K562 (cell line): Measurements from ENCODE around the gene USP32. TPM values are rescaled to one million over a fixed set of nuclear protein-coding genes. Genes with fewer than 3 reads are reported as not detected.

Experiments used
- BCOR ChIP-seq: fragments of 450-650 bp; IDR thresholded peaks from 2 replicates; pipeline ENCODE4 v1.6.1; 2016
- CC2D1A ChIP-seq: fragments of 450-650 bp; IDR thresholded peaks from 2 replicates; pipeline ENCODE4 v1.6.1; 2017; ENCODE audit warnings: mild to moderate bottlenecking
- CHD4 ChIP-seq: fragments of 200-600 bp; sonication (generic); IDR thresholded peaks from 3 replicates; pipeline ENCODE4 v1.6.1; 2012; ENCODE audit warnings: low read depth, mild to moderate bottlenecking, mixed read lengths, low read length, inconsistent platforms; ENCODE audit not compliant: insufficient read depth, insufficient replicate concordance, poor library complexity, severe bottlenecking
- ELK3 ChIP-seq: fragments of 450-650 bp; formaldehyde crosslinking; IDR thresholded peaks from 2 replicates; pipeline ENCODE4 v1.4.0; 2020; ENCODE audit warnings: mild to moderate bottlenecking
- FOXA3 ChIP-seq, 2 experiments: fragments of 450-650 bp in 1 of 2; sonication (generic) in 1 of 2; formaldehyde crosslinking; IDR thresholded peaks in 1 of 2; conservative IDR thresholded peaks in 1 of 2; 2 replicates each; pipeline versions ENCODE4 v1.4.0 to v1.8.0; 2020 to 2022; ENCODE audit warnings: mild to moderate bottlenecking in 2 of 2, missing genetic modification reagents in 1 of 2
- FOXK1 ChIP-seq: sonication (generic); formaldehyde crosslinking; IDR thresholded peaks from 2 replicates; pipeline ENCODE4 v1.8.0; 2022; ENCODE audit warnings: missing genetic modification reagents, mild to moderate bottlenecking, borderline replicate concordance
- GATAD2A ChIP-seq: fragments of 450-650 bp; IDR thresholded peaks from 2 replicates; pipeline ENCODE4 v1.6.1; 2017
- HNRNPK ChIP-seq: fragments of 200-400 bp; formaldehyde crosslinking; IDR thresholded peaks from one replicate; pipeline ENCODE4 v1.6.1; 2018; ENCODE audit warnings: mild to moderate bottlenecking, low read depth, low read length; ENCODE audit not compliant: poor library complexity, severe bottlenecking
- JUNB ChIP-seq: fragments of 450-650 bp; formaldehyde crosslinking; conservative IDR thresholded peaks from 2 replicates; pipeline ENCODE4 v1.4.0; 2020; ENCODE audit warnings: mild to moderate bottlenecking
- MAZ ChIP-seq, 2 experiments: fragments of 450-650 bp in 1 of 2; sonication (generic) in 1 of 2; formaldehyde crosslinking; IDR thresholded peaks in 1 of 2; conservative IDR thresholded peaks in 1 of 2; 2 replicates each; pipeline versions ENCODE4 v1.4.0 to v1.5.0; 2020; ENCODE audit warnings: mild to moderate bottlenecking in 1 of 2, missing genetic modification reagents in 1 of 2
- MBD2 ChIP-seq: sonication (generic); IDR thresholded peaks from 2 replicates; pipeline ENCODE4 v1.6.1; 2016; ENCODE audit warnings: low read depth, borderline replicate concordance
- MCM7 ChIP-seq, 2 experiments: fragments of 450-650 bp; IDR thresholded peaks; 2 replicates each; pipeline ENCODE4 v1.6.1; 2016 to 2018
- MEF2D ChIP-seq: conservative IDR thresholded peaks from 2 replicates; pipeline ENCODE4 v1.6.1; 2016; ENCODE audit warnings: low read depth, missing genetic modification characterization, missing compliant biosample characterization
- NFE2L1 ChIP-seq: fragments of 450-650 bp; IDR thresholded peaks from 2 replicates; pipeline ENCODE4 v1.6.1; 2016; ENCODE audit warnings: missing genetic modification characterization, low read depth, mild to moderate bottlenecking, missing compliant biosample characterization, moderate library complexity, borderline replicate concordance
- PHB ChIP-seq: fragments of 250-450 bp; sonication (Bioruptor Pico); IDR thresholded peaks from 2 replicates; pipeline ENCODE4 v1.5.0; 2021
- RBM39 ChIP-seq: fragments of 200-400 bp; formaldehyde crosslinking; optimal IDR thresholded peaks from 2 replicates; pipeline ENCODE3; 2018; ENCODE audit warnings: low read depth, low read length
- RFX1 ChIP-seq: fragments of 450-650 bp; IDR thresholded peaks from 2 replicates; pipeline ENCODE4 v1.6.1; 2016; ENCODE audit warnings: mild to moderate bottlenecking, moderate library complexity
- SNIP1 ChIP-seq: fragments of 450-650 bp; IDR thresholded peaks from 2 replicates; pipeline ENCODE4 v1.7.1; 2017; ENCODE audit warnings: low read depth, mild to moderate bottlenecking
- ZBTB2 ChIP-seq: fragments of 450-650 bp; IDR thresholded peaks from 2 replicates; pipeline ENCODE4 v1.6.1; 2016; ENCODE audit warnings: antibody characterized with exemption
- ZBTB7A ChIP-seq: IDR thresholded peaks from 2 replicates; pipeline ENCODE4 v1.6.1; 2011; ENCODE audit warnings: low read depth, mild to moderate bottlenecking, low read length, moderate library complexity, borderline replicate concordance; ENCODE audit not compliant: control insufficient read depth
- ZKSCAN8 ChIP-seq: fragments of 200-800 bp; sonication (Bioruptor generic); IDR thresholded peaks from 2 replicates; pipeline ENCODE4 v1.6.1; 2016; ENCODE audit warnings: missing genetic modification characterization, missing compliant biosample characterization
- ZNF124 ChIP-seq: sonication (generic); formaldehyde crosslinking; IDR thresholded peaks from 2 replicates; pipeline ENCODE4 v1.8.1; 2022; ENCODE audit warnings: missing genetic modification reagents
- ZNF133 ChIP-seq: fragments of 250-450 bp; sonication (Bioruptor Pico); IDR thresholded peaks from 2 replicates; pipeline ENCODE4 v1.4.0; 2020; ENCODE audit warnings: mild to moderate bottlenecking
- ZNF583 ChIP-seq: fragments of 250-450 bp; sonication (Bioruptor Pico); IDR thresholded peaks from 2 replicates; pipeline ENCODE4 v1.4.0; 2020
- polyA plus RNA-seq, 8 experiments: library from polyadenylated mRNA; depleted of rRNA in 4 of 8; stranded (reverse) in 5 of 8; unstranded in 3 of 8; fragments of >200 nt; fragmentation: Nextera tagmentation in 2 of 8; fragmentation: Illumina TruSeq in 1 of 8; extraction: Ambion mirVana in 2 of 8; extraction: Trizol in 1 of 8; gene quantifications; 2 replicates each; pipeline versions ENCODE4 v1.2.1 to v1.2.3, GENCODE V29; 2011 to 2014; ENCODE audit warnings: inconsistent platforms in 1 of 8, missing spikeins in 1 of 8
- total RNA-seq, 7 experiments: library from RNA; depleted of rRNA in 6 of 7; stranded (reverse); fragments of >200 nt in 6 of 7; fragmentation: Illumina TruSeq in 2 of 7; extraction: Trizol in 2 of 7; gene quantifications; 2 replicates each; pipeline versions ENCODE4 v1.2.1 to v1.2.3, GENCODE V29; 2011 to 2021; ENCODE audit warnings: low replicate concordance in 1 of 7
- TF ChIP-seq, protein P1 (sequence below): fragments of 450-650 bp; conservative IDR thresholded peaks from 2 replicates; pipeline ENCODE4 v1.6.1; 2016; ENCODE audit warnings: missing genetic modification characterization, low read depth, mild to moderate bottlenecking, missing compliant biosample characterization, moderate library complexity
- TF ChIP-seq, protein P2 (sequence below): sonication (generic); formaldehyde crosslinking; IDR thresholded peaks from 2 replicates; pipeline ENCODE4 v1.8.0; 2022; ENCODE audit warnings: missing genetic modification reagents, mild to moderate bottlenecking, moderate library complexity, borderline replicate concordance

Gene USP32
- total and polyA plus RNA-seq, 9 of the 15 experiments (the other 6 are each of a cell fraction or from before 2014, with no cell fraction given), result 18.0 to 69.3 (median 47.1) TPM

DNA sequence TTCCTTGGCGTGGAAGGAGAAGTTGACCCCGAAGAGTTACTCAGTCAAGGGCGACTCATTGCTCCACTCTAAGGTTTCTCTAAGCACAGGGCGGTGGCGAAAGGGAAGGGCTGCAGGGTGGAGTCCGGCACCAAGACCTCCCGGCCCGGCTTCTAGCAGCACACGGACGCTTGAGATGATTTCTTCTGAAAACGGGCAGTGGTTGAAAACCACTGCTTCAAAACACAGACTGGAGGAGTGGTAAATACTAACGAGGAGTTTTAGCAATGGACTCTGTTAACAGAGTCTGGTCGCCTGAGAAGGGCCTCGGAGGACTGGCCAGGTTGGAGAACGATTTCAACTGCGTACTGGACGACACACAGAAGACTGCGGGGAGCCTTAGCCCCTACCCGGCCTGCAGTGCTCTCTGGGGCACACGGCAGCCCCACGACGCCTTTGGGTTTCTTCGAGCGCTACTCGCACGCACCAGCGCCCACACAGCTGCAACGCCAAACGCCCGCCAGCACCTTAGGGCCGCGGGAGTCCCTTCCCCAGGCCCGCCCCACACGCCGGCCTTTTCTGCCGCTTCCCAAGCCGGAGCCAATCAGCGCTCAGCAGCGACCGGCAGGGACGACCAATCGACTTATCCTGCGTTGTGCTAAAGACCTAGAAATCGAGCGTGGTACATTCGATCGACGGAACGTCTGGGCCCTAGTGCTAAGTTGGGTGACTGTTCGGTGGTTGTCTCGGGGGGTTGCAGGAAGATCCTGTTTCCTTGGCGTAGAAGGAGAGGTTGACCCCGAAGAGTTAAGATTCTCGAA lies 256.6 kb downstream of the USP32 start (continued):
- TF ChIP-seq MAZ (CRISPR knock-in tag; conservative IDR thresholded peaks at IDR 0.05 in 1 of 2, IDR thresholded peaks at IDR 0.05 in 1 of 2) (peak; percentile 73), ZBTB7A (no peak), FOXK1 (CRISPR knock-in tag) (peak; percentile 66; the same call in 1 of the 2 replicates), ZNF124 (CRISPR knock-in tag) (no peak), ZKSCAN8 (CRISPR knock-in tag) (no peak), ZNF583 (CRISPR knock-in tag) (no peak), ZBTB2 (no peak), SNIP1 (no peak), JUNB (CRISPR knock-in tag) (no peak), NFE2L1 (tag) (no peak), CHD4 (no peak), MCM7 (IDR thresholded peaks at IDR 0.05) (no peak), HNRNPK (no peak), RFX1 (no peak), CC2D1A (no peak), MEF2D (tag) (no peak), PHB (CRISPR knock-in tag) (no peak), ELK3 (CRISPR knock-in tag) (no peak), GATAD2A (no peak), MBD2 (no peak), ZNF133 (CRISPR knock-in tag) (no peak), FOXA3 (CRISPR knock-in tag; conservative IDR thresholded peaks at IDR 0.05 in 1 of 2, IDR thresholded peaks at IDR 0.05 in 1 of 2) (no peak), RBM39 (no peak), BCOR (no peak; the same call in none of the 2 replicates)
- TF ChIP-seq, protein P1, sequence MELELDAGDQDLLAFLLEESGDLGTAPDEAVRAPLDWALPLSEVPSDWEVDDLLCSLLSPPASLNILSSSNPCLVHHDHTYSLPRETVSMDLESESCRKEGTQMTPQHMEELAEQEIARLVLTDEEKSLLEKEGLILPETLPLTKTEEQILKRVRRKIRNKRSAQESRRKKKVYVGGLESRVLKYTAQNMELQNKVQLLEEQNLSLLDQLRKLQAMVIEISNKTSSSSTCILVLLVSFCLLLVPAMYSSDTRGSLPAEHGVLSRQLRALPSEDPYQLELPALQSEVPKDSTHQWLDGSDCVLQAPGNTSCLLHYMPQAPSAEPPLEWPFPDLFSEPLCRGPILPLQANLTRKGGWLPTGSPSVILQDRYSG, result no peak
- TF ChIP-seq, protein P2, sequence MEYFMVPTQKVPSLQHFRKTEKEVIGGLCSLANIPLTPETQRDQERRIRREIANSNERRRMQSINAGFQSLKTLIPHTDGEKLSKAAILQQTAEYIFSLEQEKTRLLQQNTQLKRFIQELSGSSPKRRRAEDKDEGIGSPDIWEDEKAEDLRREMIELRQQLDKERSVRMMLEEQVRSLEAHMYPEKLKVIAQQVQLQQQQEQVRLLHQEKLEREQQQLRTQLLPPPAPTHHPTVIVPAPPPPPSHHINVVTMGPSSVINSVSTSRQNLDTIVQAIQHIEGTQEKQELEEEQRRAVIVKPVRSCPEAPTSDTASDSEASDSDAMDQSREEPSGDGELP, result peak; percentile 96
